Lower leg skin (tissue), 4 donors: ENCODE measurements around the gene FASTKD3. TPM values are rescaled to one million over a fixed set of nuclear protein-coding genes. Genes with fewer than 3 reads are reported as not detected.

Experiments
- DNase-seq, 2 donors: peaks; one replicate each; pipeline ENCODE4 v3.0.0-alpha.2; 2019; ENCODE audit warnings: low spot score in 2 of 2
- H3K4me3 ChIP-seq: fragments of 200-600 bp; sonication (generic); 2 replicates; pipeline ENCODE4 v1.5.1; 2017; ENCODE audit warnings: mild to moderate bottlenecking, low read depth; ENCODE audit not compliant: poor library complexity, severe bottlenecking
- CTCF ChIP-seq, 3 donors: fragments of 450-650 bp; IDR thresholded peaks; one replicate each; pipeline ENCODE4 v1.5.1; 2016; ENCODE audit warnings: antibody characterized with exemption in 3 of 3, mild to moderate bottlenecking in 3 of 3, moderate library complexity in 2 of 3
- POLR2A ChIP-seq, 2 donors: fragments of 450-650 bp; IDR thresholded peaks; one replicate each; pipeline ENCODE4 v1.6.1; 2016 to 2017; ENCODE audit warnings: antibody characterized with exemption in 2 of 2, mild to moderate bottlenecking in 1 of 2, moderate library complexity in 1 of 2
- WGBS, 2 donors: methylation state at CpG; one replicate each; pipeline ENCODE4 v1.1.5; 2018; 5-methylcytosine and 5-hydroxymethylcytosine counted together
- intact Hi-C: fragments of 100-400 bp; cut with DNase I; formaldehyde crosslinking; loops from one replicate; pipeline ENCODE4 v1.15.0; 2023; ENCODE audit warnings: low total_unique reads
- total RNA-seq, 4 donors: library from RNA; depleted of rRNA; stranded (reverse); fragments of >200 nt; gene quantifications; one replicate each; pipeline ENCODE4 v1.1.0, GENCODE V29; 2016

The FASTKD3 gene
- total RNA-seq, 4 donors from 2014 or later = 6.0 to 17.6 (median 8.4) TPM

GRCh38 chr5:7869474-7870136 lies 774 bp upstream of the FASTKD3 start:
- peak overlapping the region; percentile 99 for H3K4me3 ChIP-seq
- intact Hi-C loops = no loop called here
- 2 to 3% methylated on average over 34 to 39 of the region's 41 CpGs for WGBS, 2 donors
- TF ChIP-seq CTCF (IDR thresholded peaks at IDR 0.05) = no peak
- no peak for TF ChIP-seq POLR2A (IDR thresholded peaks at IDR 0.05)
- no peak for DNase-seq

- 0 to 1% methylated on average over 8 of the region's 8 CpGs for WGBS, 2 donors
- peak overlapping the region; percentile 99 for H3K4me3 ChIP-seq
- intact Hi-C loops = no loop called here
- DNase-seq = no peak
- TF ChIP-seq CTCF (IDR thresholded peaks at IDR 0.05) (no peak), POLR2A (IDR thresholded peaks at IDR 0.05) (no peak)
Measured at GRCh38 chr5:7868427-7868772, 431 bp downstream of the FASTKD3 start.

DNA sequence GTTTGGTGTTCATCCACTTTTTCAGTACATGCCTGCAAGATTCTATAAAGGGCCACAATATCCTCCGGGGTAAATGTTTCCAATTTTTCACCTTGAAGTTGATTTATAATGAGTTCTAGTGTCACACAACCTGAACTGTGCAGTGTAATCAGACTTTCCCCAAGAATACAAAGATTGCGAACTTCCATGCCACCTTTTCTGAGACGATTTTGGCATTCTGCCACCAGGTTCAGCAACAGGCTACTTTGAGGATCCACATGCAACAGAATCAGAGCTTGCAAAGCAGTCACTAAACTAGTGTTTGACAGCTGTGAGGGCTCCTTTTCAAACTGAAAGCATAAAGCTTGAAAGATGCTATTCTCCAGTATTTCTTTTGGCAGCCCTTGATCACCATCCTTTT lies 1.6 kb downstream of the FASTKD3 start:
- TF ChIP-seq CTCF (IDR thresholded peaks at IDR 0.05) (no peak), POLR2A (IDR thresholded peaks at IDR 0.05) (no peak)
- DNase-seq = no peak
- intact Hi-C loops = no loop called here
- 65% methylated on average over 3 of the region's 3 CpGs for WGBS, 2 donors
- no peak overlapping the region for H3K4me3 ChIP-seq

- 95 to 96% methylated on average over 2 of the region's 2 CpGs for WGBS, 2 donors
- intact Hi-C loops = no loop called here
Measured at GRCh38 chr5:7866196-7866595, 2.6 kb downstream of the FASTKD3 start.

DNA sequence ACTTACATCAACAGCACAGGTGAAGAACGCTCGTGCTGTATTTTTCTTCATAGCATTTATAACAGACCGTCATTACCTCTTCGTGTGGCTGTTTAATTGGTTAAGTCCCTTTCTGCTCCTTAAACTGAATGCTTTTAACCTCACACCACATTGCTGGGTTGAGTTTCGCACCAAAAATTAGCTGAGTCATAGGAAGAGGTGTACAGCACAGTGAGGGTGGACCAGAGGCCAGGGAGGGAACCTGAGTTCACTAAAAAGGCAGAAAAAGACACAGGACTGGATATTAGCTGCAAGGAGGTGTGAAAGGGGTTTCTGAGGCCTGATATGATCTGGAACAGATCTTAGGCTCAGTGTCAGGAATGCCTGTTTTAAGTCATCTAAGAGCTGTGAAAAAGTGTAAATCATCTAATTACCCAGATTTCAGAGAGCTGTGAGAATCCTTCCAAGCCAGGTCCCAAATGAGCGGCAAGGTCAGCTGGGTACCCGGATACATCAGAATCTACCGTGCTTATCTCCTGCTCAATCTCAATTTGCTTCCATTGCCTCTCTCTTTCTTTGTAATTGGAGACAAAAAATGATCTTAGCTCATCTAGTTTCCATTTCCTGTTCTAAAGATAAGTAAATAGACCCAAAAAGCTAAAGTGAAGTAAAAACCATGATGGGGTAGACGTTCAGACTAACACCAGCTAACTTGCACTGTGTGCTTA lies 10.8 kb downstream of the FASTKD3 start:
- no peak for DNase-seq
- no peak for TF ChIP-seq POLR2A (IDR thresholded peaks at IDR 0.05)
- no peak for TF ChIP-seq CTCF (IDR thresholded peaks at IDR 0.05)
- intact Hi-C loops = no loop called here
- no peak overlapping the region for H3K4me3 ChIP-seq
- WGBS, 2 donors = 72 to 76% methylated on average over 9 of the region's 9 CpGs

More at GRCh38 chr5:7866196-7866595, 2.6 kb downstream of the FASTKD3 start:
- no peak for DNase-seq
- no peak overlapping the region for H3K4me3 ChIP-seq
- no peak for TF ChIP-seq CTCF (IDR thresholded peaks at IDR 0.05)
